HG02870 (cell line): ENCODE results near the gene GDI1.

ENCODE experiments used
- ATAC-seq: cut with Tn5 transposase; IDR thresholded peaks from one replicate; pipeline ENCODE4 v1.9.1; 2021; ENCODE audit warnings: mild to moderate bottlenecking, moderate library complexity; ENCODE audit not compliant: unreplicated experiment

Gene GDI1

GRCh38 chrX:154459832-154460231 is 22.9 kb downstream of the GDI1 start:
- ATAC-seq = no peak

- no peak for ATAC-seq
These were observed 23.4 kb downstream of the GDI1 start for GRCh38 chrX:154460326-154460725.

GRCh38 chrX:154462396-154462795 is 25.4 kb downstream of the GDI1 start:
- no peak for ATAC-seq

GRCh38 chrX:154463611-154464220 is 26.8 kb downstream of the GDI1 start:
- no peak for ATAC-seq

- no peak for ATAC-seq
These were observed 27.9 kb downstream of the GDI1 start for GRCh38 chrX:154464806-154465365.

GRCh38 chrX:154465601-154466000 is 28.6 kb downstream of the GDI1 start:
- no peak for ATAC-seq

- ATAC-seq = no peak
These were observed 29.1 kb downstream of the GDI1 start for GRCh38 chrX:154466036-154466435.

GRCh38 chrX:154466907-154467306 is 30.0 kb downstream of the GDI1 start:
- no peak for ATAC-seq

GRCh38 chrX:154467556-154467955 is 30.6 kb downstream of the GDI1 start:
- no peak for ATAC-seq

GRCh38 chrX:154468217-154468616 is 31.3 kb downstream of the GDI1 start:
- ATAC-seq = no peak

- ATAC-seq = no peak
These were observed 32.2 kb downstream of the GDI1 start for GRCh38 chrX:154469114-154469513.

GRCh38 chrX:154469880-154470279 is 32.9 kb downstream of the GDI1 start:
- no peak for ATAC-seq

- ATAC-seq = no peak
These were observed 33.5 kb downstream of the GDI1 start for GRCh38 chrX:154470434-154470833.

- no peak for ATAC-seq
These were observed 34.1 kb downstream of the GDI1 start for GRCh38 chrX:154470914-154471568.

- ATAC-seq = no peak
These were observed 35.1 kb downstream of the GDI1 start for GRCh38 chrX:154471839-154472684.

- no peak for ATAC-seq
These were observed 36.0 kb downstream of the GDI1 start for GRCh38 chrX:154472685-154473632.

GRCh38 chrX:154473683-154474082 is 36.7 kb downstream of the GDI1 start:
- ATAC-seq = no peak

- ATAC-seq = no peak
These were observed 39.9 kb downstream of the GDI1 start for GRCh38 chrX:154476821-154477220.

- no peak for ATAC-seq
These were observed 41.0 kb downstream of the GDI1 start for GRCh38 chrX:154477891-154478477.
